Stimulated activated CD4-positive, alpha-beta T cell treated with anti-CD3 and anti-CD28 coated beads, Interleukin-15, amount 100 ng/mL, for 48 hours (primary cell): ENCODE data around the gene PCDH1.
A peak's percentile ranks its signal among the peaks of the same experiment; 100 is the strongest.
"Not testable (repeated sequence)": the region's sequence is repeated elsewhere in the genome, so short reads cannot be mapped to it uniquely, and the experiment has no call there.

Experiments
- DNase-seq, 2 donors: peaks; one replicate each; pipeline ENCODE4 v3.0.0-alpha.2; 2020; ENCODE audit warnings: low read depth in 2 of 2

The PCDH1 gene

GRCh38 chr5:141898448-141899049 lies 20.3 kb upstream of the PCDH1 start:
- DNase-seq: no peak

- no peak for DNase-seq
Measured at GRCh38 chr5:141897425-141897824, 19.2 kb upstream of the PCDH1 start.

GRCh38 chr5:141890429-141890828 lies 12.2 kb upstream of the PCDH1 start:
- not testable (repeated sequence) for DNase-seq

- no peak for DNase-seq
Measured at GRCh38 chr5:141889282-141889871, 11.2 kb upstream of the PCDH1 start.

GRCh38 chr5:141883892-141884318 lies 5.7 kb upstream of the PCDH1 start:
- no peak for DNase-seq

DNA sequence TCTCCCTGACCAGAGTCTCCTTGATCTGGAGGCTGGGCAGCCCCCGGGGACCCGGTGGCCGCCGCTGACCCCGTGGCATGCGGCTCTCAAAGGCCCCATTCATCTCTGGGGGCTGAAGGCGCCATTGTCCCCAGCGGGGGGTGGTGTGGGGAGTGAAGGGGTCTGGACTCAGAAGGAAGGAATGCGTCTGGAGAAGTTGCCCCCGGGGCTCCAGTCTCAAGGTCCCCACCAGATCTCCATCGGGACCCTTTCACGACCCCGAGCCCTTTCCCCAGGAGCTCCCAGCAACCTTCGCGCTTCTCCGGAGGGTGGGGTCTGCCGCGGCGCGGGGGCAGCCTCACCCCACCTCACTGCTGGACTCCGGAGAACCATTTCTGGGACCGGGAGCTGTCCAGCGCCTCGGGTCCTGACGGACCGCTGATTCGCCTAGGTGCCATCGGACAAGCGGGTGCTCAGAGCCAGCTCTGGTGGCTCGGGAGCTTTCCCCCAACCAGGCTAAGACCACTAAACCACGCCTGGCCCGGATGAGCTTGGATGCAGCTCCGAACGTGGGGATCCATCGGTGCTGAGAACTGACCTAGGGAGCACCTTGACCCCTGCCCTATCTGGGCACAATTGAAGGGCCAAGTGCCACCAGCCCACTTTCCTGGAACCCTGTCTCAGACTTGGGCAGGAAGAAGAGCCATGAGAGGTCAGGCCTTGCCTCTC lies 5.1 kb upstream of the PCDH1 start:
- no peak for DNase-seq

GRCh38 chr5:141882594-141883183 lies 4.5 kb upstream of the PCDH1 start:
- DNase-seq: no peak

- DNase-seq: no peak
Measured at GRCh38 chr5:141881886-141882285, 3.7 kb upstream of the PCDH1 start.

- DNase-seq: no peak
Measured at GRCh38 chr5:141880961-141881801, 3.0 kb upstream of the PCDH1 start.

DNA sequence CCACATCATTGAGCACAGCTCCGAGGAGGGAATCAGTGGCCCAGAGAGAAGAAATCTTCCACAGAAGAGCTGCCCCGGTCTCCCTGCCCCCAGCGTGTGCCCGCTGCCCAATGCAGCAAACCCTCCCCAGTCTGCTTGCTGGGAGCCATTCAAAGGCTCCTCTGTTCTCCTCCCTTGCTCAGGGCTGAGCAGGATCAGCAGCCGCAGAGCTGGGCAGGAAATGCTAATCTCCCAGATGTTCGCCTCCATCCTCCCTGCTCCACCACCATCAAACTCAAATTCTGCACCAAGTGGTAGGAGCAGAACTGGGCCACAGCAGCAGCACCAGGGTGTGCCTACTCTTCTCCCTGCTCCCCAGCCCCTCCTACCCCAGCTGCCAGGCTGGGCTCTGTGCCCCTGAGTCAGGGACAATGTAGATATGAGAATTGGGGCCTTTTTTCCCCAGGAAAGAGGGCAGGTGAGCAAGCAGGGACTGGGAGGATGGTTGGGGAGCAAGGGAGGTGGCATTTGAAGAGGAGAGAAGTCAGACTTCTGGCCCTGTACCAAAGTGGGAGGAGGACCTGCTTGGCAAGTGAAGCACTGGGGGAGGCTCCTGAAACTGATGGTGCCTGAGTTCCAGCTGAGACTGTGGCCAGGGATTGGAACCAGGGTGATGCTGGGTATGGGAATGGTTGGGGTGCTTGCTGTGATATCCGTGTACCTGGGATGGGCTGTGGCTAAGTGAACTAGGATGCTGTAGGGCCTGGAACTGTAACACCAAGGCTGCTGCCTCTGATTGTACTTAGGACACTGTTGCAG lies 1.9 kb upstream of the PCDH1 start:
- DNase-seq: no peak

DNA sequence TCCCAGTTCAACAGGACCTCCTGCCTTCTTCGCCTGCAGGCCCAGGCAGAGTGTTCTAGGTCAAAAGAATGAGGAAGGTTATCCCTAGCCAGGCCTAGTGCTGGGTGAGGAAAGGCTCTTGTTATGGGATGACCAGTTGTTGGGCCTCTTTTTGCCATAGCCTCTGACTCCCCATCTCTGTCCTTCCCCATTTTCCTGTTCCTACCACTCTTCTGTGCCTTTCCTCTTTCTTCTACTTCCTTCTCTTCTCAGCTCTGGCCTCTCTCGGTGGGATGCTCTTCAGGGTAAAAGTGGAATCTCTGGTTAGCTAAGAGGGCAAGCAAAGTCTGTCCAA lies 1.2 kb upstream of the PCDH1 start:
- no peak for DNase-seq

DNA sequence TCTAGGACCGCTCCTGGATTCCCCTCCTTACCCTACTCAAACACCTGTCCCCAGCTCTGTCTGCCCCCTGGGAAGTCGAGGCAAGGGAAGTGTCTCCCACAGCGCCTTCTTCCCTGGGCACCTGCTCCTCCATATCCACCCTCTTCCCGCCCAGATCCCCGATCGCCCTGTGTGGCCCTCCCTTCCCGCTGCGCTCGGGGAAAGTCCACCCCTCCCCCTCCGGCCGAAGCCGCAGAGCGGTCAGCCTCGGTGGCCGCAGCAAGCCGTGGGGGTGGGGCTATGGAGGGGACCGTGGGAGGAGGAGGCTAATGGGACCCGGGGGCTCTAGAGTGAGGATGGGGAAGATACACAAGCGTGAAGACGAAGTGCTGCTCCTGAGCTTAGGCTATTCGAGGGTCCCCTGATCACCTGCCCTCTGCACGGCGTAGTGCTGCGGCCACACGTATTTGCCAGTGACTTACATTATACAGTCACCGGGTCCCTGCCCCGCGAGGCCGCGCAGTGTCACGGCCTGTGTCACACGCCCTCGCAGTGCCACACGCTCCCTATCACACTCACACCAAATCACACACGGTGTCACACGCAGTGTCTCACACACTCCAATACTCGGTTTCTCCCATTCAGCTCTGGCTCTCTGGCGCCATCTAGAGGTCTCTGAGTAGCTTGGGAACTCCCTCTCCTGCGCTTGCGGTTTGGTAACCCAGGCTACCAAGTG lies 658 bp upstream of the PCDH1 start:
- peak; percentile 79 to 85 for DNase-seq

DNA sequence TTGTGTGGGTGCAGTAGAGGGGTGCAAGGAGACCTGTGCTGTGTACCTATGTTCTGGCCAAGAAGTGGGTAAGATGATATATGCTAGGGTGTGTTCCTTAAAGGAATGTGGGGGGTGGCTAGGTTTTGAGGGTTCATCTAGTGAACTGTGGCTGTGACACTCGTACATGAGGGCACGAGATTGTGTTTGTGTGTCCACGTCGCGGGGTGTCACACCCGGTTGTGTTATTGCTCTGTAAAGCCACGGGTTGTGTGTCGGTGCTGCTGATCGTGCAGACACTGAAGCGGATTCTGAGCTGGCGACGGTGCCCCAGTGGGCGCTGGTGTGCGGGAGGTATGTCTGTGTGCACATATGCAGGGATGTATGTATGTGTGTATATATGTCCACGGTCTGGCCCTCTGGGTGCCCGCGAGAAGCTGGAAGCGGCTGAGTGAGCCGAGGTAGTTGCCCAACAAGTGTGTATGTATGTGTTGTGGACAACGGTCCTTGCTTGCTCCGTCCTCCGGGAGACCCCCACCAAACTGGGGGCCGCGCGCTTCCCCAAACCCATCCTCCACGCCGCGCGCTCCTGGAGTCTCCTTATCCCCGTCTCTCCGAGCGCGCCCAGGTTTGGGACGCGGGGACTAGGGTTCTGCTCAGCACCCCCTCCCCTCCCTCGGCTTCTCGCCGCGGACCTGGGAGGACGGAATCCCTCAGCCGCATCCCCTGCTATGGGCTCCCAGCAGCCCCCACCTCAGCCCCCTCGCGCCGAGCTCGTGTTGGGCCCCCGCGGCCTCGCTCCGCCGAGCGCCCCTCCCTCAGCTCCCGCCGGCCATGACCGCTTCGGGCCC lies 639 bp downstream of the PCDH1 start:
- no peak for DNase-seq

- no peak for DNase-seq
Measured at GRCh38 chr5:141876628-141877355, 1.4 kb downstream of the PCDH1 start.

- DNase-seq: no peak
Measured at GRCh38 chr5:141875795-141876627, 2.2 kb downstream of the PCDH1 start.

DNA sequence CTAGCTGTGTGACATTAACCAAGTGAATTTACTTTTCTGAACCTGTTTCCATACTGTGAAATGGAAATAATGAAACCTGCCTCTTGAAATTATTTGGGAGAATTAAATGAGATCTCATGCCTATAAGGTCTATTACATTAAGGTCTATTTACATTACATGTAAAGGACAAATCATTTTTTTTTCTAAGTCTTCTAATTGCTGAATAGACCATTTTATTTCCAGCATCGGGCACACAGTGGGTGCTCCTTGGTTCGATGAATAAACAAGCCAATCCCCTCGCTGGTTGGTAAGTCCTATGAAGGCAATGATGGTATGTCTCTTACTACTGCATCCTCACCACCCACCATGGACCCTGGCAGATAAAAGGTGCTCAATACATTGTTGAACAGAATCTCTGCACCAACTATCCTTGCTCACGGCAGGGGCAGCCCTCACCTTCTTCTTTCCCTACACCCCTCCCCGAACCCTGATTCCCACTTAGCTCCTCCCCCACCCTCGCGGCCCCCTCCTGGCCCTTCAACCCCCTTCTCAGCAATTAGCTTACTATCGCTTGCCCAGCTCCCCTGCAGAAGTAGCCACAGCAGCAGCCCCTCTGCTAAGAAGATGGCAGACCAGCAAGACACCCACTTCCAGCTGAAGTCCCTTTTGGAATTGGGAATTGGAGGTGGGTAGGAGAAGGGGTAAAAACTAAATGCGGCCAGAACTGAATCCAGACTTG lies 3.0 kb downstream of the PCDH1 start:
- no peak for DNase-seq

DNA sequence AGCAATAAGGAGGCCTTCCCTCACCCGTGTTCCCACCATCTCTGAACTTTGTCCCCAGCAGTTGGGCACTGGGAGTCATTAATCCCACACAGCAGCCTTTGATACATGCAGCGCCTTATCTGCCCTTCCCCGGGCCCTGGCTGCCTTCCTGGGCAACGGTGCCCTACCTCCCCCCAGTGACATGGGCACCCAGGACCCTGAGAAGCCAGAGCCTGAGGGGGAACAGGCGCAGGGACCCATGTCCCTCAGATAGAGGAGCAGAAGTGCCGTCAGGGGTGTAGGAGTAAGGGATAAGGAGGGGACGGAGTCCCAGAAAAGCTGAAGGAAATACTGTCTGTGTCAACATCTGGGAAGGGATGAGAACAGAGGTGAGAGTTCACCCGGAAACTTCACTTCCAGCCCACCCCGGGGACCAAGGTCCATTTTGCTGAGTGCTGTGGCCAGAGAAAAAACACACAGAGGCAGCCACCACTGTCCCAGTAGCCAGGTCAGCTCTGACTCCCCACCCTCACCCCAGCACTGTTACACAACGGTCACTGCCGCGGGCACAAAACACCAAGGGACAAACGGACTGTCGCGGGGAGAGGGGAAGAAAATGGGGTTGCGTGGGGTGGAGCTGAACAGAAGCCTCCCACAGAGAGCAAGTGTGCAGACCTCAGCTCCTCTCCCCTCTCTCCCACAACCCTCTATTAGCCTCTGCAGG lies 3.8 kb downstream of the PCDH1 start:
- no peak for DNase-seq
